HG03457 (cell line): ENCODE results near the gene PLCB4.

Source experiments
- ATAC-seq: cut with Tn5 transposase; IDR thresholded peaks from one replicate; pipeline ENCODE4 v1.9.1; 2021; ENCODE audit warnings: moderate number of reproducible peaks; ENCODE audit not compliant: unreplicated experiment

Gene PLCB4

DNA sequence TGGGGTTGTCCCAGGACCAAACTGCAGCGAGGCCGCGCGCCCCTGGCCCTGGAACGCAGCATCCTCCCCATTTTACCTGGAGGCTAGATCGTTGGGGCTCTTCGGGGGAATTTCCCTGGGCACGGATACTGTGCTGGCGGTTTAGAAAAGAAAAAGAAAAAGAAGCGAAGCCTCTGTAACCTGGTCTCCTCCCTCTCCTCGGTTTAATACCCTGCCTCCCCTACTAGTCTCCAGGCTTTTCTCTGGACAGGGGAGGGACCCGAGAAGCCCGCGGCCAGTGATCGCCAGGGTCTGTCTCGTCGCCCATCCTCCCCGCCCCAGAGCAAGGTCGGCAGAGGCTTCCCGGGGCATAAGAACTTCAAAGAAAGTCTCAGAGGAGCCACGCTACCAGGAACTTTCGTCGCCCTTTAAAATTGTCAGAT, 439.4 kb downstream of the PLCB4 start:
- ATAC-seq = no peak

DNA sequence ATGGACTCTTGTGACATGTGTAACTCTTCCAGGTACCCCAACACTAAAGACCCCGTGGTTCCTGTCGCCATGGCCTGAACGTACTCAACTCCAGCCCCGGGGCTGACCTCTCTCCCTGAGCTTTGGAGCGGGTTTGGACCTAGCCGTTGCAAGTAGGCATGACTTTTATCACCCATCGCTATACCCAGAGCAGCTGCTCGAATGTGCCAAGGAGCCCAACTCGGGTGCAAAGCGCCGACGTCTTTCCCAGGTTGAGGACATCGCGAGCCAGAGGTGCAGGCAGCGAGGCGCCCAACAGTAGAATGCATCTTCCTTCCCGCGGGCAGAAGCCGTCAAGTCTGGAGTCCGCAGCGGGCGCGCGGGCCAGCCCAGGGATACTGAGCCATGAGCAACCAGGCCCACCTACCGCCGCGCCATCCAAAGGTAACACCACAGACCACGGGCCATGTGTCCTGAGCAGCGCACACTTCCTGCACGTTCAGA, 439.9 kb downstream of the PLCB4 start:
- ATAC-seq = no peak

GRCh38 chr20:9509246-9509645, 440.4 kb downstream of the PLCB4 start:
- no peak for ATAC-seq

DNA sequence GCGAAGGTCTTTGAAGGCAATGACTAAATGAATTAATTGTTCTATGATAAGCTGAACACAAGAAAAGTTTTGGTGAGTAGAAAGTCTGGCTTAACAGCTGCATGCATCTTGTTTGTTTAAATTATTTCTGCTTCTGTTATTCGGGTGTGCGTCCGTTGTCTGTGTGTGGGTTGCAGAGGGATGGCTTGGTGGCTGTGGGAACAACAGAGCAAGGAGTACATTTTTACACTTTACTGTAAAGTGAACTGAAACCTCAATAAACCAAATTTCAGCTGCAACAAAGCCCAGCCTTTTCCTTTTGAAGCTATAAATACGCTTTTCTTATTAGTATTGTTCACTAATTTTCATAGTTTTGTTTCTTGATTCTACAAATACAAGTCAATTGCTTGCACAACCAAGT, 442.0 kb downstream of the PLCB4 start:
- peak; percentile 48 for ATAC-seq

GRCh38 chr20:9514072-9514460, 445.2 kb downstream of the PLCB4 start:
- ATAC-seq = no peak

GRCh38 chr20:9514461-9515213, 445.8 kb downstream of the PLCB4 start, which contains the start of gene LAMP5:
Gene LAMP5 (plus strand): TSS chr20:9514590. CDS start chr20:9514853, 263 bp downstream.
- ATAC-seq = no peak

GRCh38 chr20:9515214-9515585, 446.3 kb downstream of the PLCB4 start:
- no peak for ATAC-seq

DNA sequence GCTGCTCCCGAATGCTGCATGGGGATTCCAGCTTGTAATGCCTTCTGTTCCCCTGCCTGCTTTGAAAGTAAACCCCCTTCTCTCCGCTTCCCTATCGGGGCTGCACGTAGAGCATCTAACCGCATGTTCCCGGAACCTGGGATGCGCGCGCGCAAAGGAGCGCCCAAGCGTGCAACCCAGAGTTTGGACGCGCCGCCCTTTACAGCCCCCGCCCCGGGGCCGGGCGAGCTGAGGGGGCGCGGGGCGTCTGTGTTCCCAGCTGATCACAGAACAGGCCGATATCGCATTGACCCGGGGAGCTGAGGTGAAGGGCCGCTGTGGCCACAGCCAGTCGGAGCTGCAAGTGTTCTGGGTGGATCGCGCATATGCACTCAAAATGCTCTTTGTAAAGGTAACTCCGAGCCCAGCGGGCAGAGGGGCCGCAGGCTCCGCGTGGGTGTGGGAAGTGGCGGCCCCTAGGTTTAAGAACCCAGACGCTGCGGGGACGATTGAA, 446.9 kb downstream of the PLCB4 start:
- ATAC-seq = no peak

DNA sequence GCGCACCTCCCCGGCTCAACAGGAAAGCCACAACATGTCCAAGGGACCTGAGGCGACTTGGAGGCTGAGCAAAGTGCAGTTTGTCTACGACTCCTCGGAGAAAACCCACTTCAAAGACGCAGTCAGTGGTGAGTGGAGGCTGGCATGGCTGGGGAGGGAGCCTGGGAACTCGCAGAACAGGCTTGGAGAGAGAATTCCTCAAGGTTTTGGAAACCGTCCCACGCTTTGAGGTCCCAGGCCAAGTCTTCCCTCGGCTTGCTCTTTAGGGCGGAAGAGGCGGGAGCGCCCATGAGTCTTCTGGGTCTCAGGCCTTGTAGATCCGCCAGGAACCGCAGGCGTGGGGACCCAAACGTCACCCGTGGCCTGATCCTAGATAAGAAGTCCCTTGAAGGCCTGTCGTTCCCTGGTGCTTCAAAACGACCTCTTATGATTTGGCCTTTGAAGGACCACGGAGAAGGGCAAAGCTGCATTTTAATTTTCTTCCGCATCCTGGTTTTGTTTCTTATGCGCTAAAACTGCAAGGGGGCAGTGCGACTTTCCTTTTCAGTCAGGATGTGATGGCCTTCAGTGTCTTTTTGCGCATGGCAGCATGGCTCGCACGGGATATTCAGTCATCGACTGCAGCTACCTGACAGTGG, 447.5 kb downstream of the PLCB4 start:
- ATAC-seq = no peak

DNA sequence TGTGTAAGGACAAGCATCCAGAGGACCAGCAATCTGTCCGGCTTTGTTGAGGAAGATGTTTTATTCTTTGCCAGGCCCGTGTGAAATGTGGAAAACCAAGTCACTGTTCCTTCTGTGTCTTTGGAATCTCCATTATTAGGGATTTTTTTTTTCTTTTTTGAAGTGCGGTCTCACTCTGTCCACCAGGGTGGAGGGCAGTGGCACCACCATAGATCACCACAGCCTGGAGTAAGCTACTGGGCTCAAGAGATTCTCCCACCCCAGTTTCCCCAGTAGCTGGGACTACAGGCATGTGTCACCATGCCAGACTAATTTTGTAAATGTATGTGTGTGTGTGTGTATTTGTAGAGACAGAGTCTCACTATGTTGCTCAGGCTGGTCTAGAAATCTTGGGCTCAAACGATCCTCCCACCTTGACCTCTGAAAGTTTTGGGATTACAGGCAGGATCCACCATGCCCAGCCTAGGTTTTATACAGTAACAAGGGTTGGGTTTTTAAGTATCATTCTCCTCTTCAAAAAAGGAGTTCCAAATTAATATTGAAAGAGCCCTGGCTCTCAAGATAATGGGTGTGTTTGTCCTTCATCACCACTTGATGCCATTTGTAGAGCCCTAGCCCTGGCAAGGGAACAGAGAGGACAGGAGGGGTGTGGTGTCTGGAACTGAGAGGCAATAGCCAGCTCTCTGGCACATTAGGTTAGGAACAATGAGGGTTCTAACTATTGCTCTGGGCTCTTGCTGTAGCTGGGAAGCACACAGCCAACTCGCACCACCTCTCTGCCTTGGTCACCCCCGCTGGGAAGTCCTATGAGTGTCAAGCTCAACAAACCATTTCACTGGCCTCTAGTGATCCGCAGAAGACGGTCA, 448.6 kb downstream of the PLCB4 start:
- ATAC-seq = no peak

- ATAC-seq = no peak
Observed at GRCh38 chr20:9518576-9519175, 449.8 kb downstream of the PLCB4 start.

DNA sequence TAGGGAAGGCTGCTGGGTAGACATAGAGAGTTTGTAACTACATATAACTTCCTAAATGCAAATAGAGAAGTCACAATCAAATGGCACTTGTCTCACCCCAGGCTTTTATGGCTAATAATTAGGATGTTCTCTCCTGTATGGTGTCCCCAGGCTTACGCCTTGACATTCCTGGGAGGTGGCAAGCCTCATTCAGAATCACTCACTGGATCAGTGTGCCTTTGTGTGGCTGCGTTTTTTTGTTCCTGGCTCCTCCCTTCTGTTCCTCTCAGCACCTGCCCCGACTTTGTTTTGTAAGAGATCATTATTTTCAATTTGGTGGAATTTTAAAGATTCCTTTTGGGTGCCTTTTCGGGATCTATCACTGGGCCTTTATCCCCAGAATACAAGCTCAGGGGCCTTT, 451.2 kb downstream of the PLCB4 start:
- ATAC-seq = no peak

DNA sequence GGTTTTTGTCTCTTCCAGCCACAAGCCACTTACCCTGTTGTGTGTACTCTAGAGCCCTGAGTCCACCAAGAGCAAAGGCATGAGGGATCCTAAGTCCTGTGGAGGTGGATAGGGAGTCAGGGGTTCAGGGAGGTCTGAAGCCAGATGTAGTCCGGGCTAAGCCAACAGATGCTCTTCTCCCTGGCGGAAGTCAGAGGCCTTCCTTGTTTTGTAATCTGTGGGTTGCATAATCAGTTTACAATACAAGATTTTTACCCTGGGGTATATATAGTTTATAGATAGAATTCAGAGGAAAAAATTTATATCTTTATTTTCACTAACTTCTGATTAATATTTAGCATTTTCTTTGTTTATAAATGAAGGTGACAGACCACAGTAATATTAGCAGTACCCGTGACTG, 454.7 kb downstream of the PLCB4 start:
- ATAC-seq = no peak
